ENCODE data around the gene FAM228A.

GRCh38 chr2:24199968-24200590 lies 25.2 kb downstream of the FAM228A start:
- TF ChIP-seq EZH2phosphoT487 (IDR thresholded peaks at IDR 0.05; ENCODE audit: low read length) (no peak), CTCF (IDR thresholded peaks at IDR 0.05; ENCODE audit: low read length) (no peak), EZH2 (optimal IDR thresholded peaks at IDR 0.05; ENCODE audit: low read depth, low read length) (no peak)

Data from MM.1S (cell line).